Mesenteric fat pad (tissue), 1 donor: ENCODE data around the gene RNF115. TPM values are rescaled to one million over a fixed set of nuclear protein-coding genes. Genes with fewer than 3 reads are reported as not detected.
"Not testable (repeated sequence)": the region's sequence is repeated elsewhere in the genome, so short reads cannot be mapped to it uniquely, and the experiment has no call there.

Source experiments
- DNase-seq: peaks from one replicate; pipeline ENCODE4 v3.0.0-alpha.2; 2020; ENCODE audit warnings: low spot score
- total RNA-seq: library from RNA; stranded (reverse); fragmentation: NEBNext Ultra II Directional; extraction: Animal tissue kit (Norgen Biotek cat#: 25700); gene quantifications from one replicate; pipeline ENCODE4 v1.2.1, GENCODE V29; 2021
- donor health status: DM: yes; HTN: yes; CAD: no.

RNF115 gene
- total RNA-seq, 1 donor from 2014 or later: 15.1 TPM

DNA sequence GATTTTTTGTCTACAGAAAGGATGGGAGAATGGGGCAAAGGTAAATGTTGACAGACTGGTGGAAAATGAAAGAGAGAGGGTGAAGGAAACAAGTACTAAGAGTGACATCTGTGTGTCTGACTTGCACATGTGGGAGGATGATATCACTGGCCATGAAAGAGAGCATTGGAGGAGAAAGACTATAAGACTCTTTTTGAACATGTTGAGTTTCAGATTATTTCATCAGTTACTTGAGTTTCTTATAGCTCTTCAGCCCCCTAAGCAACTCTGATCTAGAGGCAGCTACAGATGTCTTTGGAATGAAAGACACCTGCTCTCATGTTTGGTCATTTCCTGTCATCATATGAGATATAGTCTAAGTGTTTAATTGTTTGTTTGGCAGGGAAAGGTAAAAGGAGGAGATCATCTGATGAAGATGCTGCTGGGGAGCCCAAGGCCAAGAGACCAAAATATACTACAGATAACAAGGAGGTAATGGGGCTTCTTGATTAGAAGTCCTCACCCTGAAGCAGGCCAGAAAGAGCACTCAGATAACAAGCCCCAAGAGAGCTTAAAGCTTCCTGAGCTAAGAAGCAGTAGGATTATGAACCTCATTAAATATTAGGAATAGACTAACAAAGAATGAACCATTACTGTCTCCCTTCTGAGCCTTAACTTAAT is 4.6 kb upstream of the RNF115 start:
- no peak for DNase-seq

DNA sequence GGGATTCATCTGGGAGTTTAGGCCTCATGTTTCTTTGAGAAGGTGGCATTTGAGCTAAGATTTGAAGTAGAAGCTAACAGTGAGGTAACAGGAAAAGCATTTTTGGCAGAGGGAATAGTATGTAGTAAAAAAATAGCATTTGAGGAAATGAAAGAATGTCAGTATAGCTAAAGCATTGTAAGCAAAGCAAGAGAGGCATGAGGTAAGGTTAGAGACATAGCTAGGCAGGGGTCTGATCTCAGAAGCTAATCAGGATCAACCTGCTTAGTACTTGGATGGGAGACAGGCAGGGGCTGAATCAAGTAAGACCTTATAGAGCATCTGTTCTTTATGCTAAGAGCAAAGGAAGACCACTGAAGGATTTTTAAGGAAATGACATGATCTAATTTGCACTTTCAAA is 4.1 kb upstream of the RNF115 start:
- no peak for DNase-seq

- no peak for DNase-seq
Measured at GRCh38 chr1:145826030-145826429, 2.1 kb upstream of the RNF115 start.

DNA sequence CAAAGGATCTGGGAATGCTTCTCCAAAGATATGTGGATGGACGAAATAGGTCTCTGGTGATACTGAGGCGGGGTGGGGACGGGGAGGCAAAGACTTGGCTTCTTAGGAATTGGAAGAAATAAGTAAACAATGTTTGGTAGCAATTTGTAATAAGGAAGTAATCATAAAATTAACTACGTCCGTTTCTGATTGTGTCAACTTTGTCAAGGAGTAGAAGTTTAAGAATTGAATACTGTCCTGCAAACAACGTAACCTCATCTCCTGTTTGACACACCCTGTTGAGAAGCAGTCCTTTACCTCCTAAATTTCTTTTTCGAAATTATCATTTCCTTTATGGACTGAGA is 576 bp upstream of the RNF115 start:
- DNase-seq: no peak

DNA sequence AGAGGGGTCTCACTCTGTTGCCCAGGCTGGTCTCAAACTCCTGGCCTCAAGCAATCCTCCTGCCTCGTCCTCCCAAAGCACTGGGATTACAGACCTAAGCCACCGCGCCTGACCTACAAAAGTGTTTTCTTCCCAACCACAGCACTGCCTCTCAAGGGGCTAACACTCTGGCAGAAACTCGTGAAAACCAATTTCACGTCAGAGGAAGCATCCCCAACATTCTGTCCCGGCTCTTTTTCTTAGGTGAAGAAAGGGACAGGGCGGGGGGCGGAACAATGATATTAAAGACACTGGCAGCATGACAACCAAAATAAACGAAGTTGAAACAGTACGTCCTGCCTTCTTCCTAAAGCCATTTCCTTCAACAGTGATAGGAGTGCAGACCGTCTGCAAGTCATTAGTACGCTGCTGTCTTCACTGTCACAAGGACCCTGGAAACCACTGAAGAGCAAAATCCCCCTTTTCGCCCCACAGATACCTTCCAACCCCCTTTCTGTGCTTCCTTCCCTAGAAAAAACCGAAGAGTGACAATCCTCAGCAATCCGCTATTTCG is 1.0 kb downstream of the RNF115 start:
- not testable (repeated sequence) for DNase-seq

DNA sequence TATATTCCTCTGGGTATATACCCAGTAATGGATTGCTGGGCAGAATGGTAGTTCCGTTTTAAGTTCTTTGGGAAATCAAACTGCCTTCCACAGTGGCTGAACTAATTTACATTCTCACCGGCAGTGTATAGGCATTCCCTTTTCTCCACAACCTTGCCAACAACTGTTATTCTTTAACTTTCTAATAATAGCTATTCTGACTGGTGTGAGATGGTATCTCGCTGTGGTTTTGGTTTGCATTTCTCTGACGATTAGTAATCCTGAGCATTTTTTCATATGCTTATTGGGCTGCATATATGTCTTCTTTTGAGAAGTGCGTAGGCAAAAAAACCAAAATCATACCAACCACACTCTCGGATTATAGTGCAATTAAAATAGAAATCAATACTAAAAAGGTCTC is 5.8 kb downstream of the RNF115 start:
- not testable (repeated sequence) for DNase-seq

DNA sequence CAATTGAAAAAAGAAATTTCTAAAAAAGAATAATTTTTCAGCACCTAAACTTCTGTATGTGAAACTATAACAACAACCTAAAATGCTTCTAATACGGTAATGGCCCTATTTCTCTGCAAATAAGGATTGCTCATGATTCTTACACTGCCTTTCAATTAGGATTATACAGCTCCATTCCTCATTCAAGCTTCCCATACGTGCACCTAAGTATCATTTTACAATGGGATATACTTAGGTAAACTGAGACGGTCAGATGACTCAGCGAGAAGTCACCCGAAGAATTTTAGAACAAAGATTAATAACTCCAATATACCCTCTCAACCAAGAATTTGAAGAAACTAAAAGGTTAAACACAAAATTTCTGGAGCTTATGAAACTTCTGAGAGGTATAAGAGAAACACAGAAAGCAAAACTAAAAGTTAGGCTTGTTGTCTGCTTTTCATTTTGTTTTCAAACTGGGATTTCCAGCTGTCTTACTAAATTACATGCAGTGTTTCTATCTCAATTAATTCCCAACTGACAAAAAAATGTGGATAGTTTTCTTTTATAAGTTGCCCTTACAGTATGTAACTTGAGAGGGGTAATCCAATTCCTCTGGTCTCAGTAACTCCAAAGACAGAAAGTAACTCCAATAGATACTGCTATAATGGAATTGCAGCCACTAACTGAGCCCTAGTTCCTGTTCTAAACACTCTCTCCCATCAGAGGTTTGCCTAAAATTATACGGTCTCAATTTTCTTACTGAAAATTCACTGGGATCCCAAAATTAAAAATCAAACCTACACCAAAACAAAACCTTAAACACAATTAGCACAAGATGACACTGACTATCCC is 10.7 kb downstream of the RNF115 start:
- not testable (repeated sequence) for DNase-seq

DNA sequence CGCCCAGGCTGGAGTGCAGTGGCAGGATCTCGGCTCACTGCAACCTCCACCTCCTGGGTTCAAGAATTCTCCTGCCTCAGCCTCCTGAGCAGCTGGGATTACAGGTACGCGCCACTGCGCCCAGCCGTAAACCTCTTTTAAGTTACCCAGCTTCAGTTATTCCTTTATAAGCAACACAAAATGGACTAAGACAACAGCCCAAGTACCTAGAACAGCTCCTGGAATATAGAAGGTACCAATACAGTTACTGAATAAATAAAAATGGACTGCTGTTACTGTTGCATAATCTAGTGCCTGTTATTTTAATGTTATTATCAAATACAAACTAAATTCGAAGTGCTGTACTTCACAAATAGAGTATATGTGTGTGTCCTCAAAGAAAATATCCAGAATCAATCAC is 17.1 kb downstream of the RNF115 start:
- DNase-seq: no peak

DNA sequence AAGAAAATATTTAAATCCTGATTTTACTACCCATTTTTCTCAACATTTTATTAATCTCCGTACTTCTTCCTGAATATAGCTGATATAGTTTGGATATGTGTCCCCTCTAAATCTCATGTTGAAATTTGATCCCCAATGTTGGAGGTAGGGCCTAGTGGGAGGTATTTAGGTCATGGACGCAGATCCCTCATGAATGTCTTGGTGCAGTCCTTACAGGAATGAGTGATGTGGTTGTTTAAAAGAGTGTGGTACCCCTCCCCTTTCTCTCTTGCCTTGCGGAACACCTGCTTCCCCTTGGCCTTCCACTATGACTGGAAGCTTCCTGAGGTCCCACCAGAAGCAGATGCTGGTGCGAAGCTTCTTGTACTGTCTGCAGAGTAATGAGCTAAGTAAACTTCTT is 17.5 kb downstream of the RNF115 start:
- DNase-seq: no peak

- DNase-seq: no peak
Measured at GRCh38 chr1:145805057-145805456, 18.8 kb downstream of the RNF115 start.

DNA sequence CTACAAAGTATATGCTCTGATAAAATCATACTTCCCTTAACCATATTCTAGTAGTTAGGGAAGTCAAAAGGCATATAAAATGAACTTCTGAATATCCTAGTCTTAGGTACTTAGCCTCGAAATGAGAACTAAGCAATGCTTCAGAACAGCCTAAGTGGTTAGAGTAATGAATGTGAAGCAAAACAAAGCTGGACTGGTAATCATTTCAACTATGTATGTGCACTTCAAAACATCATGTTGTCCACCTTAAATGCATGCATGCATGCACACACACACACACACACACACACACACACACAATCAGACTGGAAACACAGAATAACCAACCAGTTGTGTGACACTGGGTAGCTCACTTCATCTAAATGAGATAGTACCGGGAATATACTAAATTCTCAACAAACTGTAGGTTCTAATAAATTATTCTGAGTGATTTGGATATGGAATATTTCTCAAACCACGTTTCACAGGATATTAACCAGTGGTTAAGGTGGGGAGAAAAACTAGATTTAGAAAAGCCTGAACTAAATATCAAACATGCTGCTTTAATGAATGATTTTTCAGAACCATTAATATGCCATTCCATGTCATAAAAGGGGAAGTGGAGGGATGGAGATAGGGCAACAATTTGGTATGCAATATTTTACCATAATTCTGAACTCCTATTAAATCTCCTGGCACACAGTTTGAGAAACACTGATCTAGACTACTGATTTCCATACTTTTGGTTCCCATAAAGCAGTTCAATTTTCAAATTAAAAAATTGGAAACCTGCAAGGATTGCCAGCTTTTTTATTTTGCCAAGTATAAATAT is 19.5 kb downstream of the RNF115 start:
- DNase-seq: no peak

- DNase-seq: no peak
Measured at GRCh38 chr1:145799806-145800205, 24.1 kb downstream of the RNF115 start.

- DNase-seq: no peak
Measured at GRCh38 chr1:145796753-145797152, 27.1 kb downstream of the RNF115 start.

DNA sequence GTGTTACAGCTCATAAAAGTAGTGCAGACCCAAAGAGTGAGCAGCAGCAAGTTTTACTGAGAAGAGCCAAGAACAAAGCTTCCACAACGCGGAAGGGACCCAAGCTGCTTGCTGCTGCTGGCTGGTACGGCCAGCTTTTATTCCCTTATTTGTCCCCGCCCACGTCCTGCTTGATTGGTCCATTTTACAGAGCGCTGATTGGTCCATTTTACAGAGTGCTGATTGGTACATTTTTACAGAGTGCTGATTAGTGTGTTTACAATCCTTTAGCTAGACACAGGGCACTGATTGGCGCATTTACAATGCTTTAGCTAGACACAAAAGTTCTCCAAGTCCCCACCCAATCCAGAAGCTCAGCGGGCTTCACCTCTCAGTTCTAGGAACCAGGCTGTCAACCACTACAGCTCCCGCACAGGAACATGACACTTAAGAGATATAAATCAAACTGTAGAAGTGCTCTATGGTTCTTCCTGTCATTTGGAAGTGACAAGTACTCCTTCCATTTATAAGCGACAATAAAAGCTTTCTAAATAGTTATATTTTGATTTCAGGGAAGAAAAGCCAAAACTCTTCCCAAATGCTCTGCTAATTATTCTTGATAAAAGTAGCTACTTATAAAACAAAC is 28.5 kb downstream of the RNF115 start:
- DNase-seq: no peak

DNA sequence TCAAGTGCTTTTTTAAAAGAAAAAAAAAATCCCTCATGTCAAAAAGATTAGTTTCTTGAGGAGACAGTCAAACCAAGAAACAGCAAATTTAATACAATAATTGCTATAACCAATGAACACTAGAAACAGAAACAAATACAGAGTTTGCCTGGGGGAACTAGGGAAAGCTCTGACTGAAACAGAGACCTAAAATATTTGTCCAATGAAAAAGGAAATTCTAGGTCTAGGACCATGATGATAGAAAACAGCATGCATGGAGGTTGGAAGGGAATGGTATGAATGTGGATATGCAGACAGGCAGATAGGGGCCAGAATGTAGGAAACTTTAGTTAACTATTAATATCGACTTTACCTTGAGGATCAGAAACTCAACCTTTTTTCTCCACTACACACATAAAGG is 31.4 kb downstream of the RNF115 start:
- no peak for DNase-seq

DNA sequence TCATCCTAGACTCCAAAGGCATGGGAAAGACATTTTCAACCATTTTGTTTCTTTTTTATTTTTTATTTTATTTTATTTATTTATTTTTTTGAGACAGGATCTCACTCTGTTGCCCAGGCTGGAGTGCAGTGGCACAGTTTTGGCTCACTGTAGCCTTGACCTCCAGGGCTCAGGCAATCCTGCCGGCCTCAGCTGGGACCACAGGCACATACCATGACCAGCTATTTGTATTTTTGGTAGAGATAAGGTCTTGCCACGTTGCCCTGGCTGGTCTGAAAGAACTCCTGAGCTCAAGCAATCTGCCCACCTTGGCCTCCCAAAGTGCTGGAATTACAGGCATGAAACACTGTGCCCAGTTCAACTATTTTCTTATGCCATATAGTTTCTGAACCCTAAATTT is 32.0 kb downstream of the RNF115 start:
- DNase-seq: not testable (repeated sequence)

GRCh38 chr1:145788580-145788979 is 35.3 kb downstream of the RNF115 start:
- no peak for DNase-seq

DNA sequence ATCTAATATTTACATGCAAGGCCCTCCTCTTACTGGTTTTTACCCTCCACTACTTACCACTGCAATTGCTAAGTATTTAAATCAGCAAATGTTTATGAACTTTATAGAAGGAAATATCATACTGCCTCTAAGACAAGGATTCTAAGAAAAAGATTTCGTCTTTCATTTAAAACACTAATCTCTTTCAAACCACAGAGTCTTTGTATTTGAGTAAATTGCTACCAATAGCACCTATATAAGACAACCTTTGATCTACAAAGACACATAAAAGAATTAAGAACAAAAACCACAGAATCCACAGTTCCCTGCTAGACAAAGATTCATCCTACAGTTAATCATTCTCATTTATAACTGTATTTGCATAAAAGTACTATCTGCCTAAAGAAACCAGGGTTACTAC is 37.6 kb downstream of the RNF115 start:
- no peak for DNase-seq

- no peak for DNase-seq
Measured at GRCh38 chr1:145785547-145785946, 38.3 kb downstream of the RNF115 start.

GRCh38 chr1:145784409-145784808 is 39.5 kb downstream of the RNF115 start:
- no peak for DNase-seq
